ENCODE measurements around the gene NBEA.

NBEA gene

GRCh38 chr13:35695448-35695770 is 753.3 kb downstream of the NBEA start:
- no peak for DNase-seq (ENCODE audit: low read depth)
- H3K4me3 ChIP-seq (ENCODE audit: low read depth, low read length): no peak overlapping the region
- TF ChIP-seq, protein P1, sequence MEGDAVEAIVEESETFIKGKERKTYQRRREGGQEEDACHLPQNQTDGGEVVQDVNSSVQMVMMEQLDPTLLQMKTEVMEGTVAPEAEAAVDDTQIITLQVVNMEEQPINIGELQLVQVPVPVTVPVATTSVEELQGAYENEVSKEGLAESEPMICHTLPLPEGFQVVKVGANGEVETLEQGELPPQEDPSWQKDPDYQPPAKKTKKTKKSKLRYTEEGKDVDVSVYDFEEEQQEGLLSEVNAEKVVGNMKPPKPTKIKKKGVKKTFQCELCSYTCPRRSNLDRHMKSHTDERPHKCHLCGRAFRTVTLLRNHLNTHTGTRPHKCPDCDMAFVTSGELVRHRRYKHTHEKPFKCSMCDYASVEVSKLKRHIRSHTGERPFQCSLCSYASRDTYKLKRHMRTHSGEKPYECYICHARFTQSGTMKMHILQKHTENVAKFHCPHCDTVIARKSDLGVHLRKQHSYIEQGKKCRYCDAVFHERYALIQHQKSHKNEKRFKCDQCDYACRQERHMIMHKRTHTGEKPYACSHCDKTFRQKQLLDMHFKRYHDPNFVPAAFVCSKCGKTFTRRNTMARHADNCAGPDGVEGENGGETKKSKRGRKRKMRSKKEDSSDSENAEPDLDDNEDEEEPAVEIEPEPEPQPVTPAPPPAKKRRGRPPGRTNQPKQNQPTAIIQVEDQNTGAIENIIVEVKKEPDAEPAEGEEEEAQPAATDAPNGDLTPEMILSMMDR (IDR thresholded peaks at IDR 0.05; ENCODE audit: control insufficient read depth, extremely low read depth, insufficient read depth): no peak

GRCh38 chr13:35697186-35697730 is 755.2 kb downstream of the NBEA start:
- no peak overlapping the region for H3K4me3 ChIP-seq (ENCODE audit: low read depth, low read length)
- DNase-seq (ENCODE audit: low read depth): no peak
- TF ChIP-seq, protein P1 (IDR thresholded peaks at IDR 0.05; ENCODE audit: control insufficient read depth, extremely low read depth, insufficient read depth): no peak

DNA sequence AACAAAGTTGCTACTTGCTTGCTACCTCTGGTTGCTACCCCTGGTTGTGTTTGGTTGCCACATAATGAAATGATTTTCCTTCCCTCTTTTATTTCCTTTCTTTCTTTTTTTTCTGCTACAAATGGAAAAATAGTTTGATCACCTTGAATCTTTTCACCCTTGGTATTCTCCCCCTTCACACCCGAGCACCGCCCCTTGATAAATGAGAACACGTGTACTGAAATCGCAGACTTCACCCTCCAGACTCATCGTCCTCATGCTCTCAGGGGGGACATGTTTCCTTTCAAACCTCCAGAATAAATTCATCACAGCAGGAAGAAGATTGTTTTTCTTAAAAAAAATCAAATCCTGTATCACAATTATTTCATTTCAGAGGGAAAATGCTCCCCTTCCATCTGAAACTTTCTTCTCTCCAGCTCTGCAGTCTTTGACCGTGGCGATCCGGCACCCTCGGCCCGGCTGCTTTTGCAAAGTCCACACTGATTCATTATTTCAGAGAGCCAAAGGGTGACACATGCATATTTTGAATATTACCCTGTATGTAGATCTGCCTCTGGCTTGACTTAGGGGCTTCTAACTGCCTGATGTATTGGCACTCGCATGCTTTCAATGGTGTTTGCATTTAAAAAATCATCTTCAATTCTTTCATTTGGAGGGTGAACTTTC is 757.0 kb downstream of the NBEA start:
- TF ChIP-seq, protein P1 (IDR thresholded peaks at IDR 0.05; ENCODE audit: control insufficient read depth, extremely low read depth, insufficient read depth): no peak
- no peak overlapping the region for H3K4me3 ChIP-seq (ENCODE audit: low read depth, low read length)
- DNase-seq (ENCODE audit: low read depth): no peak

DNA sequence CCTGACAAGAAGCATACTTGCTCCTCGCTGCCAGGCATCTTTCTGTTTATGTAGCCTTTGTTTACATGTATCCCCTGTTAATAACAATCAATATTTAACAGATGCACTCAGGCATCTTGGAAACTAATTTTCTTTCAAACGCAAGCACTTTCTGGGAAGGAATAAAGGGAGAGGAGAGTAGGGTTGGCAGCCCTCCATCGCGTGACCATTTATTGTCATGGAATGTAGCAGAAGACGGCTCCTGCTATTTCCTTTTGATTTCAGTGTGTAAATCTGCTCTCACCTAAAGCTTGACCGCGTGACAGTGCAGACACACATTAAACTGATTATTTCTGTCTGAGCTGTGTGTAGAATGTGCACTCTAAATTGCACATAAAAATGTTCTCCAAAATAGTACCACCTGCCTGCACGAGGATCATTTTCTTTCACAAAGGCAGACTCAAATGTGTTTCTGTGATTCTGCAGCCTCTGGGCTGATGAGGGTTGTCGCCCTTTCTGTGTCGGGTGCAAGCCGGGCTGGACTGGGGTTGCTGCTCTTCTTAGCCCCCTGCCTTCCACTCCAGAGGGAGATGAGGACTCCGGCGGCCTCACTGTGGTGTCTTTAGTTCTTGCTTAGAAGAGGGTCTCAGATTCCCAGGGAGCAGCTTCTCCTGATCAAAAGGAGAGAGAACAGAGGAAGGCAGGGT is 757.9 kb downstream of the NBEA start:
- DNase-seq (ENCODE audit: low read depth): no peak
- H3K4me3 ChIP-seq (ENCODE audit: low read depth, low read length): no peak overlapping the region
- TF ChIP-seq, protein P1 (IDR thresholded peaks at IDR 0.05; ENCODE audit: control insufficient read depth, extremely low read depth, insufficient read depth): no peak

GRCh38 chr13:35700671-35701070 is 758.6 kb downstream of the NBEA start:
- TF ChIP-seq, protein P1 (IDR thresholded peaks at IDR 0.05; ENCODE audit: control insufficient read depth, extremely low read depth, insufficient read depth): no peak
- H3K4me3 ChIP-seq (ENCODE audit: low read depth, low read length): no peak overlapping the region
- no peak for DNase-seq (ENCODE audit: low read depth)

GRCh38 chr13:35702316-35702715 is 760.2 kb downstream of the NBEA start:
- H3K4me3 ChIP-seq (ENCODE audit: low read depth, low read length): no peak overlapping the region
- no peak for DNase-seq (ENCODE audit: low read depth)
- TF ChIP-seq, protein P1 (IDR thresholded peaks at IDR 0.05; ENCODE audit: control insufficient read depth, extremely low read depth, insufficient read depth): no peak
